HepG2 (cell line): Measurements from ENCODE around the gene PARN. TPM values are rescaled to one million over a fixed set of nuclear protein-coding genes. Genes with fewer than 3 reads are reported as not detected.

ENCODE experiments used
- ARID5B ChIP-seq: IDR thresholded peaks from 2 replicates; pipeline ENCODE4 v1.4.0; 2020; ENCODE audit warnings: mild to moderate bottlenecking, missing genetic modification reagents
- ARNT2 ChIP-seq: sonication (generic); formaldehyde crosslinking; IDR thresholded peaks from 2 replicates; pipeline ENCODE4 v1.8.0; 2022; ENCODE audit warnings: mild to moderate bottlenecking, low read depth, missing genetic modification reagents, moderate library complexity
- ATF2 ChIP-seq: sonication (generic); formaldehyde crosslinking; IDR thresholded peaks from 2 replicates; pipeline ENCODE4 v1.4.0; 2020; ENCODE audit warnings: missing genetic modification reagents
- BCL6 ChIP-seq: IDR thresholded peaks from 2 replicates; pipeline ENCODE4 v1.6.1; 2016; ENCODE audit warnings: missing genetic modification reagents, missing compliant biosample characterization
- ESRRA ChIP-seq: sonication (generic); formaldehyde crosslinking; IDR thresholded peaks from 2 replicates; pipeline ENCODE4 v1.5.1; 2020; ENCODE audit warnings: mild to moderate bottlenecking, low read depth, missing genetic modification reagents
- FOXK1 ChIP-seq: sonication (generic); formaldehyde crosslinking; IDR thresholded peaks from 2 replicates; pipeline ENCODE4 v1.4.0; 2020; ENCODE audit warnings: low read depth, missing genetic modification reagents, borderline replicate concordance
- HDAC2 ChIP-seq: sonication (generic); formaldehyde crosslinking; IDR thresholded peaks from 2 replicates; pipeline ENCODE4 v1.4.0; 2020; ENCODE audit warnings: missing genetic modification reagents
- HOXA5 ChIP-seq: sonication (generic); formaldehyde crosslinking; IDR thresholded peaks from 2 replicates; pipeline ENCODE4 v1.4.0; 2020; ENCODE audit warnings: missing genetic modification reagents
- MED1 ChIP-seq: sonication (generic); formaldehyde crosslinking; IDR thresholded peaks from 2 replicates; pipeline ENCODE4 v1.4.0; 2020; ENCODE audit warnings: missing genetic modification reagents
- MEIS1 ChIP-seq: sonication (generic); formaldehyde crosslinking; IDR thresholded peaks from 2 replicates; pipeline ENCODE4 v1.9.0; 2021; ENCODE audit warnings: mild to moderate bottlenecking, missing genetic modification reagents, moderate library complexity, borderline replicate concordance
- PRDM10 ChIP-seq: sonication (generic); formaldehyde crosslinking; IDR thresholded peaks from 2 replicates; pipeline ENCODE4 v1.4.0; 2020; ENCODE audit warnings: low read depth, missing genetic modification reagents
- RARA ChIP-seq: IDR thresholded peaks from 2 replicates; pipeline ENCODE4 v1.6.1; 2016; ENCODE audit warnings: missing genetic modification reagents, missing compliant biosample characterization
- YEATS4 ChIP-seq: sonication (generic); formaldehyde crosslinking; IDR thresholded peaks from 2 replicates; pipeline ENCODE4 v1.4.0; 2020; ENCODE audit warnings: missing genetic modification reagents, borderline replicate concordance
- ZNF501 ChIP-seq: sonication (generic); formaldehyde crosslinking; IDR thresholded peaks from 2 replicates; pipeline ENCODE4 v1.5.1; 2020; ENCODE audit warnings: mild to moderate bottlenecking, moderate library complexity, missing genetic modification reagents
- ZNF691 ChIP-seq: sonication (generic); formaldehyde crosslinking; IDR thresholded peaks from 2 replicates; pipeline ENCODE4 v1.4.0; 2020; ENCODE audit warnings: missing genetic modification reagents, low read depth, mild to moderate bottlenecking, borderline replicate concordance
- ZNF792 ChIP-seq: IDR thresholded peaks from 2 replicates; pipeline ENCODE4 v1.6.1; 2016
- polyA plus RNA-seq, 8 experiments: library from polyadenylated mRNA; depleted of rRNA in 3 of 8; stranded (reverse) in 7 of 8; unstranded in 1 of 8; fragments of >200 nt; fragmentation: Illumina TruSeq in 4 of 8; extraction: Trizol in 4 of 8; gene quantifications; 2 replicates each; pipeline versions ENCODE4 v1.2.1 to v1.2.3, GENCODE V29; 2011 to 2016; ENCODE audit warnings: low read depth in 4 of 8, missing spikeins in 1 of 8, mixed read lengths in 1 of 8; ENCODE audit not compliant: insufficient read depth in 1 of 8
- total RNA-seq, 5 experiments: library from RNA; depleted of rRNA; stranded (reverse); fragments of >200 nt; fragmentation: Illumina TruSeq; extraction: Trizol; gene quantifications; 2 replicates each; pipeline ENCODE4 v1.2.3, GENCODE V29; 2016; ENCODE audit warnings: low read depth in 1 of 5
- TF ChIP-seq, protein P1 (sequence below): sonication (generic); formaldehyde crosslinking; IDR thresholded peaks from 2 replicates; pipeline ENCODE4 v1.8.1; 2023; ENCODE audit warnings: mild to moderate bottlenecking, moderate library complexity, missing genetic modification reagents

PARN gene
- total and polyA plus RNA-seq, 2 of the 13 experiments (the other 11 are each of a cell fraction or from before 2014, with no cell fraction given) = 13.3 to 47.6 TPM

DNA sequence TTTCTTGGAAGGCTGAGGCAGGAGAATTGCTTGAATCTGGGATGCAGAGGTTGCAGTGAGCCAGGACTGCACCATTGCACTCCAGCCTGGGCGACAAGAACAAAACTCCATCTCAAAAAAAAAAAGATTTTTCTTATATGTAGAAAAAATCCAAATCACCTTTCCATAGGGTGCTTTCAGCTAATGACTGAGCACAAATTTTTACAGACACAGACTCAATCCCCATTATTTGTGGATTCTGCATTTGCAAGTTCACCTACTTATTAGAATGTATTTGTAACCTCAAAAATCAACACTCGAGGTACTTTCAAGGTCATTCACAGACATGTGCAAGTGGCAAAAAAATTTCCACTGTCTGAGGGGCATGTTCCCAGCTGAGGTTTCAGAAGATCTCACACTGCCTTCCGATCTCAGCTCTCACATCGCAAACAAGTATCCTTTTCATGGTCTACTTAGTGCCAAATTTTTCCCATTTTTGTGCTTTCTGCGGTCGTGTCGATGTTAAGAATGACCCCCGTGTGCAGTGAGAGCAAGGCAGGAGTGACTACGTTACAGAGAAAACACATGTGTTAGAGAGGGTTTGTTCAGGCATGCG, 234.3 kb downstream of the PARN start (continued):
- TF ChIP-seq ARID5B (peak; percentile 85), BCL6 (peak; percentile 42; the same call in 1 of the 2 replicates), ARNT2 (0 out of 2 replicates have a peak, but pooled peaks have one; percentile 8), RARA (CRISPR knock-in tag) (peak; percentile 76), HDAC2 (CRISPR knock-in tag) (peak; percentile 36; the same call in 1 of the 2 replicates), ESRRA (CRISPR knock-in tag) (0 out of 2 replicates have a peak, but pooled peaks have one; percentile 26), YEATS4 (CRISPR knock-in tag) (0 out of 2 replicates have a peak, but pooled peaks have one; percentile 37), PRDM10 (CRISPR knock-in tag) (peak; percentile 97), MEIS1 (peak; percentile 32; the same call in 1 of the 2 replicates), ATF2 (CRISPR knock-in tag) (0 out of 2 replicates have a peak, but pooled peaks have one; percentile 16), ZNF501 (0 out of 2 replicates have a peak, but pooled peaks have one; percentile 15), ZNF792 (CRISPR knock-in tag) (0 out of 2 replicates have a peak, but pooled peaks have one; percentile 22), HOXA5 (CRISPR knock-in tag) (0 out of 2 replicates have a peak, but pooled peaks have one; percentile 42), FOXK1 (CRISPR knock-in tag) (0 out of 2 replicates have a peak, but pooled peaks have one; percentile 18), MED1 (0 out of 2 replicates have a peak, but pooled peaks have one; percentile 26), ZNF691 (peak; percentile 26; the same call in 1 of the 2 replicates)
- TF ChIP-seq, protein P1, sequence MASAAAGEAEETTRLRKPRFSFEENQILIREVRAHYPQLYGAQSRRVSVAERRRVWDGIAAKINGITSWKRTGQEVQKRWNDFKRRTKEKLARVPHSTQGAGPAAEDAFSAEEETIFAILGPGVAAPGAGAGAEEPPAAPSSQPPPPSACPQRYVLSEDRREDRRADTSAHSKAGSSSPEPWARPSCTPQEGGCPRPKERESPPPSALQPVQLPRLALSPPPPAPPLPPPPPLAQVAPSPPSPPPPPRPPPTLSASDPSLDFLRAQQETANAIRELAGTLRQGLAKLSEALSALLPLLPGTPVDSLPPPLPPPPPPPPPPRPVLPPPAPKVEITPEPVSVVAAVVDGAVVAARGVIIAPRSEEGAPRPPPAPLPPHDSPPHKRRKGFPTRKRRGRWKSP (CRISPR knock-in tag) = 0 out of 2 replicates have a peak, but pooled peaks have one; percentile 26
